Measurements from ENCODE around the gene PSD2. TPM values are rescaled to one million over a fixed set of nuclear protein-coding genes. Genes with fewer than 3 reads are reported as not detected.
A peak's percentile ranks its signal among the peaks of the same experiment; 100 is the strongest.

PSD2 gene
- total and polyA plus RNA-seq, 2 of the 13 experiments (the other 11 are each of a cell fraction or from before 2014, with no cell fraction given): 0.07 TPM; not detected in 1

DNA sequence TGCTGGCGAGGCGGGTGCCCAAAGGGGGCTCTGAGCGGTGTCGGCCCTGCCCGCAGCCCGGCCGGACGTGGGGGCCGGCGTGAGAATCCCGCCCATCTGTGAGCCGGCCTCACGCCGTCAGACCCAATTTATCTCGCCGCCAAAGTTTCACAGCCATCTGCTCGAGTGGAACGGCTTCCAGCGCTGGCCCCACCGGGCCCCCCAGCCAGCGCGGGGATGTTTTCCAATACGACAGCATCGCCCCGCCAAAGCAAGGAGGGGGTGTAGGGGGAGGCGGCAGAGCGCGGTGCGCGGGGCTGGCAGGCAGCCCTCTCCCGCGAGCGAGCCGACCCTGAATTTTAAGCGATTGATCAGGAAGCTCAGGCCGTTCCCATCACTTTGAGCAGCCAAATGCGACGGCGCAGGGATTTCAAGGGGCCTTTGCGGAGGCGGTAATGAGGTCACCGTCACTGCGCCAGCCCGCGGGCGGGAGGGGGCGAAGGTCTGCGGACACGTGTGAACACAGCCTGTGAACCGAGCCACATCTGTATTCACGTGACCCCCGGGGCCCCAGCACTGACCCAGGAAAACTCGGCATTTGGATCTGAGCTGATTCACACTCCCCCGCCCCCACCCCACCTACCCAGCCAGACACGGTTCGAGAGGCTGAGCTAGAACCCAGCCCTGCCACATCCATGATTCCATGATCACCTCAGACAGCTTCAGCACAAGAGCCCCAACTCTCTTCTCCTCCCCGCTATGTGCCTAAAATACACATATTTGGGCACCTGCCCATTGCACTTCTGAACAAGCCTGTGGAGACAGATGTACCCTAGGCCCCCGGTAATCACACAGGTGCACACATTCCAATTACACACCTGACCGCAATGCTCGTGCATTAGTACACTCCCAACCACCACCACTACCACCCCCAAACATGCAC is 47.8 kb upstream of the PSD2 start (continued):
- TF ChIP-seq FOXC1 (CRISPR knock-in tag; IDR thresholded peaks at IDR 0.05; ENCODE audit: borderline replicate concordance) (0 out of 2 replicates have a peak, but pooled peaks have one; percentile 6), EZH2 (conservative IDR thresholded peaks at IDR 0.05; ENCODE audit: low read depth, low read length) (no peak), ZNF350 (CRISPR knock-in tag; IDR thresholded peaks at IDR 0.05; ENCODE audit: borderline replicate concordance, low read depth) (no peak), MYC (CRISPR knock-in tag; IDR thresholded peaks at IDR 0.05; ENCODE audit: borderline replicate concordance) (peak; percentile 76), ZFP36 (IDR thresholded peaks at IDR 0.05; ENCODE audit: borderline replicate concordance, low read depth, low read length, partially characterized antibody) (no peak), ZKSCAN1 (IDR thresholded peaks at IDR 0.05; ENCODE audit: low read length) (no peak), SIN3B (IDR thresholded peaks at IDR 0.05; ENCODE audit: low read length) (no peak), ZNF772 (CRISPR knock-in tag; IDR thresholded peaks at IDR 0.05) (peak; percentile 81), MIXL1 (CRISPR knock-in tag; IDR thresholded peaks at IDR 0.05) (no peak), BCL6 (CRISPR knock-in tag; IDR thresholded peaks at IDR 0.05) (0 out of 2 replicates have a peak, but pooled peaks have one; percentile 8), MXD4 (CRISPR knock-in tag; IDR thresholded peaks at IDR 0.05) (no peak), MTF1 (CRISPR knock-in tag; IDR thresholded peaks at IDR 0.05) (no peak), ZNF713 (CRISPR knock-in tag; IDR thresholded peaks at IDR 0.05) (no peak), MAFG (CRISPR knock-in tag; IDR thresholded peaks at IDR 0.05) (no peak), ZNF572 (CRISPR knock-in tag; IDR thresholded peaks at IDR 0.05) (peak; percentile 66; the same call in 1 of the 2 replicates)
- TF ChIP-seq, protein P1, sequence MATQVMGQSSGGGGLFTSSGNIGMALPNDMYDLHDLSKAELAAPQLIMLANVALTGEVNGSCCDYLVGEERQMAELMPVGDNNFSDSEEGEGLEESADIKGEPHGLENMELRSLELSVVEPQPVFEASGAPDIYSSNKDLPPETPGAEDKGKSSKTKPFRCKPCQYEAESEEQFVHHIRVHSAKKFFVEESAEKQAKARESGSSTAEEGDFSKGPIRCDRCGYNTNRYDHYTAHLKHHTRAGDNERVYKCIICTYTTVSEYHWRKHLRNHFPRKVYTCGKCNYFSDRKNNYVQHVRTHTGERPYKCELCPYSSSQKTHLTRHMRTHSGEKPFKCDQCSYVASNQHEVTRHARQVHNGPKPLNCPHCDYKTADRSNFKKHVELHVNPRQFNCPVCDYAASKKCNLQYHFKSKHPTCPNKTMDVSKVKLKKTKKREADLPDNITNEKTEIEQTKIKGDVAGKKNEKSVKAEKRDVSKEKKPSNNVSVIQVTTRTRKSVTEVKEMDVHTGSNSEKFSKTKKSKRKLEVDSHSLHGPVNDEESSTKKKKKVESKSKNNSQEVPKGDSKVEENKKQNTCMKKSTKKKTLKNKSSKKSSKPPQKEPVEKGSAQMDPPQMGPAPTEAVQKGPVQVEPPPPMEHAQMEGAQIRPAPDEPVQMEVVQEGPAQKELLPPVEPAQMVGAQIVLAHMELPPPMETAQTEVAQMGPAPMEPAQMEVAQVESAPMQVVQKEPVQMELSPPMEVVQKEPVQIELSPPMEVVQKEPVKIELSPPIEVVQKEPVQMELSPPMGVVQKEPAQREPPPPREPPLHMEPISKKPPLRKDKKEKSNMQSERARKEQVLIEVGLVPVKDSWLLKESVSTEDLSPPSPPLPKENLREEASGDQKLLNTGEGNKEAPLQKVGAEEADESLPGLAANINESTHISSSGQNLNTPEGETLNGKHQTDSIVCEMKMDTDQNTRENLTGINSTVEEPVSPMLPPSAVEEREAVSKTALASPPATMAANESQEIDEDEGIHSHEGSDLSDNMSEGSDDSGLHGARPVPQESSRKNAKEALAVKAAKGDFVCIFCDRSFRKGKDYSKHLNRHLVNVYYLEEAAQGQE (IDR thresholded peaks at IDR 0.05; ENCODE audit: borderline replicate concordance in 1 of 2, low read depth in 1 of 2, low read length in 2 of 2): no peak
- TF ChIP-seq, protein P2, sequence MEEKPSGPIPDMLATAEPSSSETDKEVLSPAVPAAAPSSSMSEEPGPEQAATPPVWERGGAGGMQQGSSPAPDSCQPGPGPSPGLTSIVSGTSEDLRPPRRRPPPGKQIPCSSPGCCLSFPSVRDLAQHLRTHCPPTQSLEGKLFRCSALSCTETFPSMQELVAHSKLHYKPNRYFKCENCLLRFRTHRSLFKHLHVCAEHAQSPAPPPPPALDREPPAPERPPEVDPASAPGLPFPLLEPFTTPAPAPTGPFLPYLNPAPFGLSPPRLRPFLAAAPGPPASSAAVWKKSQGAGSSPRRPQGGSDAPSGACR (CRISPR knock-in tag; IDR thresholded peaks at IDR 0.05): peak; percentile 47; the same call in 1 of the 2 replicates
- TF ChIP-seq, protein P3, sequence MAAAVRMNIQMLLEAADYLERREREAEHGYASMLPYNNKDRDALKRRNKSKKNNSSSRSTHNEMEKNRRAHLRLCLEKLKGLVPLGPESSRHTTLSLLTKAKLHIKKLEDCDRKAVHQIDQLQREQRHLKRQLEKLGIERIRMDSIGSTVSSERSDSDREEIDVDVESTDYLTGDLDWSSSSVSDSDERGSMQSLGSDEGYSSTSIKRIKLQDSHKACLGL (CRISPR knock-in tag; IDR thresholded peaks at IDR 0.05): peak; percentile 73; the same call in 1 of the 2 replicates
- TF ChIP-seq, protein P4, sequence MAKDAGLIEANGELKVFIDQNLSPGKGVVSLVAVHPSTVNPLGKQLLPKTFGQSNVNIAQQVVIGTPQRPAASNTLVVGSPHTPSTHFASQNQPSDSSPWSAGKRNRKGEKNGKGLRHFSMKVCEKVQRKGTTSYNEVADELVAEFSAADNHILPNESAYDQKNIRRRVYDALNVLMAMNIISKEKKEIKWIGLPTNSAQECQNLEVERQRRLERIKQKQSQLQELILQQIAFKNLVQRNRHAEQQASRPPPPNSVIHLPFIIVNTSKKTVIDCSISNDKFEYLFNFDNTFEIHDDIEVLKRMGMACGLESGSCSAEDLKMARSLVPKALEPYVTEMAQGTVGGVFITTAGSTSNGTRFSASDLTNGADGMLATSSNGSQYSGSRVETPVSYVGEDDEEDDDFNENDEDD (CRISPR knock-in tag; IDR thresholded peaks at IDR 0.05; ENCODE audit: borderline replicate concordance): peak; percentile 49; the same call in 1 of the 2 replicates
- TF ChIP-seq, protein P5, sequence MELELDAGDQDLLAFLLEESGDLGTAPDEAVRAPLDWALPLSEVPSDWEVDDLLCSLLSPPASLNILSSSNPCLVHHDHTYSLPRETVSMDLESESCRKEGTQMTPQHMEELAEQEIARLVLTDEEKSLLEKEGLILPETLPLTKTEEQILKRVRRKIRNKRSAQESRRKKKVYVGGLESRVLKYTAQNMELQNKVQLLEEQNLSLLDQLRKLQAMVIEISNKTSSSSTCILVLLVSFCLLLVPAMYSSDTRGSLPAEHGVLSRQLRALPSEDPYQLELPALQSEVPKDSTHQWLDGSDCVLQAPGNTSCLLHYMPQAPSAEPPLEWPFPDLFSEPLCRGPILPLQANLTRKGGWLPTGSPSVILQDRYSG (CRISPR knock-in tag; IDR thresholded peaks at IDR 0.05): 0 out of 2 replicates have a peak, but pooled peaks have one; percentile 55
- TF ChIP-seq, protein P6, sequence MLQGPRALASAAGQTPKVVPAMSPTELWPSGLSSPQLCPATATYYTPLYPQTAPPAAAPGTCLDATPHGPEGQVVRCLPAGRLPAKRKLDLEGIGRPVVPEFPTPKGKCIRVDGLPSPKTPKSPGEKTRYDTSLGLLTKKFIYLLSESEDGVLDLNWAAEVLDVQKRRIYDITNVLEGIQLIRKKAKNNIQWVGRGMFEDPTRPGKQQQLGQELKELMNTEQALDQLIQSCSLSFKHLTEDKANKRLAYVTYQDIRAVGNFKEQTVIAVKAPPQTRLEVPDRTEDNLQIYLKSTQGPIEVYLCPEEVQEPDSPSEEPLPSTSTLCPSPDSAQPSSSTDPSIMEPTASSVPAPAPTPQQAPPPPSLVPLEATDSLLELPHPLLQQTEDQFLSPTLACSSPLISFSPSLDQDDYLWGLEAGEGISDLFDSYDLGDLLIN (CRISPR knock-in tag; IDR thresholded peaks at IDR 0.05; ENCODE audit: borderline replicate concordance): 0 out of 2 replicates have a peak, but pooled peaks have one; percentile 38

Measured in HepG2 (cell line).